ENCODE results near the gene HES5. TPM values are rescaled to one million over a fixed set of nuclear protein-coding genes. Genes with fewer than 3 reads are reported as not detected.

Gene HES5
- total RNA-seq, 1 donor from 2014 or later, result 1.5 TPM

- no peak for DNase-seq
- Histone ChIP-seq H3K4me1 (peaks cover 17% of the 10 kb centered on the region), H3K4me3 (no peak overlapping the region), H3K9me3 (no peaks in the 10 kb centered on the region), H3K27ac (no peak overlapping the region), H3K36me3 (peaks cover 56% of the 10 kb centered on the region), H3K27me3 (no peaks in the 10 kb centered on the region)
- peak; percentile 46 for TF ChIP-seq CTCF (IDR thresholded peaks at IDR 0.05)
- ATAC-seq, result peak; percentile 31
- intact Hi-C loops (cut with DNase I), result no loop called here
These were observed 32.1 kb upstream of the HES5 start for GRCh38 chr1:2561898-2562895.

- intact Hi-C loops (cut with DNase I), result no loop called here
- Histone ChIP-seq H3K4me3 (no peak overlapping the region), H3K4me1 (peaks cover 19% of the 10 kb centered on the region), H3K36me3 (peaks cover 56% of the 10 kb centered on the region), H3K27me3 (no peaks in the 10 kb centered on the region), H3K27ac (no peak overlapping the region), H3K9me3 (no peaks in the 10 kb centered on the region)
- DNase-seq, result no peak
- no peak for ATAC-seq
- no peak for TF ChIP-seq CTCF (IDR thresholded peaks at IDR 0.05)
These were observed 31.4 kb upstream of the HES5 start for GRCh38 chr1:2561446-2561845.

GRCh38 chr1:2560299-2561073 lies 30.4 kb upstream of the HES5 start:
- intact Hi-C loops (cut with DNase I), result no loop called here
- Histone ChIP-seq H3K36me3 (peaks cover 56% of the 10 kb centered on the region), H3K27ac (no peak overlapping the region), H3K4me3 (no peak overlapping the region), H3K27me3 (no peaks in the 10 kb centered on the region), H3K4me1 (peaks cover 19% of the 10 kb centered on the region), H3K9me3 (no peaks in the 10 kb centered on the region)
- no peak for DNase-seq
- no peak for ATAC-seq
- no peak for TF ChIP-seq CTCF (IDR thresholded peaks at IDR 0.05)

GRCh38 chr1:2559509-2560298 lies 29.6 kb upstream of the HES5 start:
- no peak for ATAC-seq
- Histone ChIP-seq H3K9me3 (no peaks in the 10 kb centered on the region), H3K27ac (no peak overlapping the region), H3K4me1 (peaks cover 25% of the 10 kb centered on the region), H3K36me3 (peaks cover 56% of the 10 kb centered on the region), H3K4me3 (no peak overlapping the region), H3K27me3 (no peaks in the 10 kb centered on the region)
- no peak for DNase-seq
- intact Hi-C loops (cut with DNase I), result no loop called here
- TF ChIP-seq CTCF (IDR thresholded peaks at IDR 0.05), result no peak

- Histone ChIP-seq H3K9me3 (no peaks in the 10 kb centered on the region), H3K27me3 (no peaks in the 10 kb centered on the region), H3K4me3 (no peak overlapping the region), H3K36me3 (peaks cover 56% of the 10 kb centered on the region), H3K4me1 (peaks cover 30% of the 10 kb centered on the region), H3K27ac (no peak overlapping the region)
- intact Hi-C loops (cut with DNase I), result no loop called here
- TF ChIP-seq CTCF (IDR thresholded peaks at IDR 0.05), result no peak
- no peak for ATAC-seq
- no peak for DNase-seq
These were observed 28.8 kb upstream of the HES5 start for GRCh38 chr1:2558861-2559260.
